ENCODE results near the gene ASIC2.
"Not testable (repeated sequence)": the region's sequence is repeated elsewhere in the genome, so short reads cannot be mapped to it uniquely, and the experiment has no call there.

ASIC2 gene

GRCh38 chr17:33019161-33019890 is 273.8 kb downstream of the ASIC2 start:
- no peak for DNase-seq (ENCODE audit: low read depth)

GRCh38 chr17:33017366-33017765 is 275.7 kb downstream of the ASIC2 start:
- no peak for DNase-seq (ENCODE audit: low read depth)

- no peak for DNase-seq (ENCODE audit: low read depth)
These were observed 276.2 kb downstream of the ASIC2 start for GRCh38 chr17:33016920-33017319.

GRCh38 chr17:33015716-33016346 is 277.3 kb downstream of the ASIC2 start:
- no peak for DNase-seq (ENCODE audit: low read depth)

GRCh38 chr17:33014751-33015150 is 278.3 kb downstream of the ASIC2 start:
- DNase-seq (ENCODE audit: low read depth), result no peak

- no peak for DNase-seq (ENCODE audit: low read depth)
These were observed 279.3 kb downstream of the ASIC2 start for GRCh38 chr17:33013596-33014375.

- DNase-seq (ENCODE audit: low read depth), result no peak
These were observed 280.5 kb downstream of the ASIC2 start for GRCh38 chr17:33012522-33013033.

- no peak for DNase-seq (ENCODE audit: low read depth)
These were observed 283.5 kb downstream of the ASIC2 start for GRCh38 chr17:33009636-33010035.

- DNase-seq (ENCODE audit: low read depth), result no peak
These were observed 285.9 kb downstream of the ASIC2 start for GRCh38 chr17:33007186-33007585.

- no peak for DNase-seq (ENCODE audit: low read depth)
These were observed 290.8 kb downstream of the ASIC2 start for GRCh38 chr17:33002246-33002645.

- no peak for DNase-seq (ENCODE audit: low read depth)
These were observed 294.2 kb downstream of the ASIC2 start for GRCh38 chr17:32998887-32999228.

GRCh38 chr17:32998111-32998886 is 294.8 kb downstream of the ASIC2 start:
- peak; percentile 66 for DNase-seq (ENCODE audit: low read depth)

- no peak for DNase-seq (ENCODE audit: low read depth)
These were observed 297.6 kb downstream of the ASIC2 start for GRCh38 chr17:32995416-32996045.

GRCh38 chr17:32993977-32994376 is 299.1 kb downstream of the ASIC2 start:
- no peak for DNase-seq (ENCODE audit: low read depth)

GRCh38 chr17:32992321-32993033 is 300.6 kb downstream of the ASIC2 start:
- no peak for DNase-seq (ENCODE audit: low read depth)

GRCh38 chr17:32988481-32989101 is 304.5 kb downstream of the ASIC2 start:
- DNase-seq (ENCODE audit: low read depth), result no peak

- not testable (repeated sequence) for DNase-seq (ENCODE audit: low read depth)
These were observed 305.2 kb downstream of the ASIC2 start for GRCh38 chr17:32987868-32988267.

GRCh38 chr17:32987453-32987805 is 305.7 kb downstream of the ASIC2 start:
- DNase-seq (ENCODE audit: low read depth), result not testable (repeated sequence)

GRCh38 chr17:32985050-32985756 is 307.9 kb downstream of the ASIC2 start:
- no peak for DNase-seq (ENCODE audit: low read depth)

- DNase-seq (ENCODE audit: low read depth), result not testable (repeated sequence)
These were observed 311.5 kb downstream of the ASIC2 start for GRCh38 chr17:32981611-32982010.
